Measurements from ENCODE around the gene COQ2. TPM values are rescaled to one million over a fixed set of nuclear protein-coding genes. Genes with fewer than 3 reads are reported as not detected.

The COQ2 gene
- total and polyA plus RNA-seq, 10 donors = 5.4 to 26.9 (median 22.8) TPM

- no peak for TF ChIP-seq CTCF (IDR thresholded peaks at IDR 0.05 in 8 of 11, conservative IDR thresholded peaks at IDR 0.05 in 3 of 11)
- intact Hi-C loops (cut with DNase I; ENCODE audit: low total_unique reads) = no loop called here
- WGBS, 5 donors = 15 to 40% (median 34%) methylated on average over 1 of the region's 1 CpG
Measured at GRCh38 chr4:83232082-83232481, 52.5 kb downstream of the COQ2 start.

DNA sequence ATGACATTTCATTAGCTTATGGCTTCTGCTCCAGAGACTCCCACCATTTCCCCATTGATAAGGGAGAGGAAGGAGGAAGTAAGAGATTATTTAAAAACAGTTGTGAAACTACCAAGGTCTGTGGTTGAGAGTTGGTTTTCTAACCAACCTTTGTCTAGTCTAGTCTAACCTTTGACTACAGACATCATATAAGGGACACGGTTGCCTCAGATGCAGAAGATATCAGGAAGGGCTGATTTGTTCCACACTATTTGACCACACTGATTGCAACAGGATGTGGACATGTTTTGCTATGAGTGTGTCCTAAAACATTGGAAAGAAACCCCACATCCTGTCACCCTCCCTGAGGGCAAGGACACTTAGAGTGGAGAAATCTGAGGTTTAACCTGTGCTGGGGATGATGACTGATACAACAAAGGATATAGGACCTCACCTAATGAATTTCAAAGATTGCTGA is 53.0 kb downstream of the COQ2 start:
- Histone ChIP-seq H3K4me1 (peaks cover 14 to 57% (median 36%) of the 10 kb centered on the region in 6 donors), H3K27ac (peak overlapping the region in 7 of 8 donors; percentile 37 to 79 (median 65)), H3K4me3 (no peak overlapping the region), H3K9me3 (no peaks in the 10 kb centered on the region), H3K36me3 (no peaks in the 10 kb centered on the region), H3K27me3 (replicated peaks in 1 of 7) (no peaks in the 10 kb centered on the region)
- DNase-seq = no peak
- 0 to 23% (median 13%) methylated on average over 1 of the region's 1 CpG for WGBS, 5 donors
- intact Hi-C loops (cut with DNase I; ENCODE audit: low total_unique reads) = no loop called here
- TF ChIP-seq POLR2AphosphoS5 (IDR thresholded peaks at IDR 0.05) = peak in 1 of 3 donors; percentile 78
- TF ChIP-seq CTCF (IDR thresholded peaks at IDR 0.05 in 8 of 11, conservative IDR thresholded peaks at IDR 0.05 in 3 of 11) = no peak

More at GRCh38 chr4:83232082-83232481, 52.5 kb downstream of the COQ2 start:
- peaks cover 14 to 62% (median 36%) of the 10 kb centered on the region in 6 donors for H3K4me1 ChIP-seq
- H3K27me3 ChIP-seq (replicated peaks in 1 of 7) = no peaks in the 10 kb centered on the region
- H3K36me3 ChIP-seq = no peaks in the 10 kb centered on the region
- H3K9me3 ChIP-seq = no peaks in the 10 kb centered on the region
- no peak for DNase-seq
- no peak overlapping the region for H3K4me3 ChIP-seq
- H3K27ac ChIP-seq = peak overlapping the region in 7 of 8 donors; percentile 37 to 79 (median 65)

DNA sequence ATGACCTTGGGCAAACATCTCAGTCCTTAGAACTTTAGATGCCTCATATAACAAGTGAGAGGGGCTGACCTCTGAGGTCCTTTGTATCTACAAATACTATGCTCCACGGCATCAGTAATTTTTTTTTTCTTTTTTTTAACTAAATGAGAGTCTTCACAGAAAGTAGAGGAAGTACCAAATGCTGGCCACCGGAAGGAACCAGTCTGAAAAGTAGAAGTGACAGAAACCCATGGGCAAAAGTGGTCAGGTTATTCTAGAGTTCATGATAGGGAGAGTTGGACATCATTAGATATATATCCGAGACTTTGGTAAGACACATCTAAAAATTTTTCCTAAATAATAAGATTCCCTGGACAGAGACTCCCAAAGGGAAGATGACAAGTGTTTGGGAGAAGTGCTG is 53.7 kb downstream of the COQ2 start:
- peaks cover 14 to 50% (median 32%) of the 10 kb centered on the region in 6 donors for H3K4me1 ChIP-seq
- no peak for TF ChIP-seq CTCF (IDR thresholded peaks at IDR 0.05 in 8 of 11, conservative IDR thresholded peaks at IDR 0.05 in 3 of 11)
- 37 to 57% (median 46%) methylated on average over 3 of the region's 3 CpGs for WGBS, 5 donors
- DNase-seq = no peak
- no peaks in the 10 kb centered on the region for H3K27me3 ChIP-seq (replicated peaks in 1 of 7)
- intact Hi-C loops (cut with DNase I; ENCODE audit: low total_unique reads) = no loop called here
- no peaks in the 10 kb centered on the region for H3K36me3 ChIP-seq
- H3K27ac ChIP-seq = peak overlapping the region in 6 of 8 donors; percentile 37 to 79 (median 70)
- H3K9me3 ChIP-seq = no peaks in the 10 kb centered on the region
- no peak overlapping the region for H3K4me3 ChIP-seq

DNA sequence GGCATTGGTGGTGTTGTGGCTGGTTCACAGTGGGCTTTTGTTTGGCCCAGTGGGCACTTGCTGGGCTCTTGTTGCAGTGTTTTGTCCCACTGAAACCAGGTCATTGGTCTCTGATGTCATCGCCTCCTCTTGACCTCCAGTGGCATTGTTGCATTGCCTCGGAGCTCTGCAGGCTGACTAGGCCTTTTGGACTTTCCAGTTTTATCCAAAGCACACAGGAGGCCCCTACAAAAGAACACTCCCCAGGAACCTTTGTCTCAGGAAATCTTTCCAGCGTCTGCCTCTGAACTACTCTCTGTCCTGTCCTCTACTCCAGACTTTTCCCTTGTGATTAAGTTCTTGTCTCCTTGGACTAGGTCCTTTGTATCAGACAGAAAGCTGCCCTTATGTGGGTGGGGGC is 54.8 kb downstream of the COQ2 start:
- WGBS, 5 donors = 66 to 97% (median 94%) methylated on average over 3 of the region's 3 CpGs
- Histone ChIP-seq H3K27ac (peak overlapping the region in 1 of 8 donors; percentile 79), H3K27me3 (replicated peaks in 1 of 7) (no peaks in the 10 kb centered on the region), H3K4me3 (no peak overlapping the region), H3K9me3 (no peaks in the 10 kb centered on the region), H3K4me1 (peaks cover 14 to 39% (median 21%) of the 10 kb centered on the region in 6 donors), H3K36me3 (no peaks in the 10 kb centered on the region)
- TF ChIP-seq POLR2A (IDR thresholded peaks at IDR 0.05) (no peak), CTCF (IDR thresholded peaks at IDR 0.05 in 8 of 11, conservative IDR thresholded peaks at IDR 0.05 in 3 of 11) (no peak), POLR2AphosphoS5 (IDR thresholded peaks at IDR 0.05) (no peak)
- no peak for DNase-seq
- intact Hi-C loops (cut with DNase I; ENCODE audit: low total_unique reads) = no loop called here
